Hepatocyte (in vitro differentiated cells): ENCODE data around the gene ZMYND19. TPM values are rescaled to one million over a fixed set of nuclear protein-coding genes. Genes with fewer than 3 reads are reported as not detected.

Experiments
- DNase-seq: peaks from one replicate; pipeline ENCODE4 v3.0.0-alpha.2; 2016; ENCODE audit warnings: low spot score
- H2AFZ ChIP-seq: fragments of 200-600 bp; sonication (generic); 2 replicates; pipeline ENCODE4 v1.6.0; 2016; ENCODE audit warnings: antibody characterized with exemption, mild to moderate bottlenecking
- H3K27ac ChIP-seq: fragments of 200-600 bp; sonication (generic); 2 replicates; pipeline ENCODE4 v1.5.1; 2016; ENCODE audit warnings: mild to moderate bottlenecking
- H3K27me3 ChIP-seq: fragments of 200-600 bp; sonication (generic); 2 replicates; pipeline ENCODE4 v1.6.1; 2016
- H3K36me3 ChIP-seq: fragments of 200-600 bp; sonication (generic); replicated peaks from 2 replicates; pipeline ENCODE4 v1.5.1; 2016; ENCODE audit warnings: low read depth; ENCODE audit not compliant: insufficient read depth
- H3K4me1 ChIP-seq: fragments of 200-600 bp; sonication (generic); 2 replicates; pipeline ENCODE4 v1.5.1; 2016; ENCODE audit warnings: mild to moderate bottlenecking, moderate library complexity; ENCODE audit not compliant: insufficient read depth
- H3K4me2 ChIP-seq: fragments of 200-600 bp; sonication (generic); 2 replicates; pipeline ENCODE4 v1.6.0; 2016
- H3K4me3 ChIP-seq: fragments of 200-600 bp; sonication (generic); 2 replicates; pipeline ENCODE4 v1.5.1; 2016; ENCODE audit warnings: mild to moderate bottlenecking
- H3K79me2 ChIP-seq: fragments of 200-600 bp; sonication (generic); 2 replicates; pipeline ENCODE4 v1.6.0; 2017; ENCODE audit warnings: mild to moderate bottlenecking
- H3K9me2 ChIP-seq: fragments of 200-600 bp; sonication (generic); replicated peaks from 2 replicates; pipeline ENCODE4 v1.6.0; 2017; ENCODE audit warnings: mild to moderate bottlenecking; ENCODE audit not compliant: insufficient read depth
- H3K9me3 ChIP-seq: fragments of 200-600 bp; sonication (generic); 2 replicates; pipeline ENCODE4 v1.5.1; 2016; ENCODE audit warnings: low read depth, mild to moderate bottlenecking
- H4K20me1 ChIP-seq: fragments of 200-600 bp; sonication (generic); 2 replicates; pipeline ENCODE4 v1.6.0; 2016; ENCODE audit warnings: mild to moderate bottlenecking; ENCODE audit not compliant: insufficient read depth, poor library complexity, severe bottlenecking
- CTCF ChIP-seq: fragments of 200-600 bp; sonication (generic); IDR thresholded peaks from 2 replicates; pipeline ENCODE4 v1.5.1; 2016; ENCODE audit warnings: antibody characterized with exemption, mild to moderate bottlenecking; ENCODE audit not compliant: poor library complexity
- EZH2 ChIP-seq: fragments of 200-600 bp; sonication (generic); IDR thresholded peaks from 2 replicates; pipeline ENCODE4 v1.6.1; 2016; ENCODE audit warnings: antibody characterized with exemption, mild to moderate bottlenecking, borderline replicate concordance
- EZH2phosphoT487 ChIP-seq: fragments of 200-600 bp; sonication (generic); IDR thresholded peaks from one replicate; pipeline ENCODE4 v1.6.1; 2018; ENCODE audit warnings: antibody characterized with exemption, mild to moderate bottlenecking, low read depth, moderate library complexity; ENCODE audit not compliant: unreplicated experiment, severe bottlenecking
- WGBS: methylation state at CpG from one replicate; pipeline ENCODE4 v1.1.6; 2016; ENCODE audit warnings: low lambda C conversion rate; ENCODE audit errors: missing lambda C conversion rate; 5-methylcytosine and 5-hydroxymethylcytosine counted together
- polyA plus RNA-seq: library from polyadenylated mRNA; unstranded; fragments of >200 nt; fragmentation: Nextera tagmentation; extraction: Ambion mirVana; gene quantifications from 2 replicates; pipeline ENCODE4 v1.2.1, GENCODE V29; 2016
- total RNA-seq: library from RNA; depleted of rRNA; stranded (reverse); fragments of >200 nt; gene quantifications from 2 replicates; pipeline ENCODE4 v1.2.3, GENCODE V29; 2014

The ZMYND19 gene
- total and polyA plus RNA-seq, 2 experiments from 2014 or later = 20.4 to 46.9 TPM

DNA sequence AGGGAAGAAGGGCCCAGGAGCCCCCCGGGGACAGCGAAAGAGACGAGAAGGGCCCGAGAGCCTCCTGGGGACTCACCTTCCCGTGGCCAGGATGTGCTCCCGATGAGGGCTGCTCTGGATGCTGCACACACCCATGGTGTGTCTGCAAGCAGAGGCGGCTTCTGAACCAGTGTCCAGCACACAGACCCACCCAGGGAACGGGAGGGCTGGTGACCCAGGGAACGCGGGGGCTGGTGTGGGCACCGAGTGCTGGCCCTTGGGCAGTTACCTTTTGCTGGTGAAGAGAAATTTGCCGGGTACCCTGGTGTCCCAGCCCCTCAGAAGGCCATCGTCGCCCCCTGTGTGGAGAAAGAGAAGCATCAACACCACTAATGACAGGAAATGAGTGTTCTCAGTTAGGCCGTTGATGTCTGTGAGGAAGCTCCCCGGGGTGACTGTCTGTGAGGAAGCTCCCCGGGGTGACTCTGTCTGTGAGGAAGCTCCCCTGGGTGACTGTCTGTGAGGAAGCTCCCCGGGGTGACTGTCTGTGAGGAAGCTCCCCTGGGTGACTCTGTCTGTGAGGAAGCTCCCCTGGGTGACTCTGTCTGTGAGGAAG lies 25.4 kb downstream of the ZMYND19 start:
- Histone ChIP-seq H4K20me1 (no peaks in the 10 kb centered on the region), H3K27ac (no peak overlapping the region), H3K9me3 (no peaks in the 10 kb centered on the region), H3K4me3 (no peak overlapping the region), H3K36me3 (peaks cover under 1% of the 10 kb centered on the region), H3K4me1 (no peaks in the 10 kb centered on the region), H3K79me2 (no peaks in the 10 kb centered on the region), H3K9me2 (no peaks in the 10 kb centered on the region), H3K27me3 (no peaks in the 10 kb centered on the region), H3K4me2 (no peak overlapping the region), H2AFZ (no peak overlapping the region)
- no peak for DNase-seq
- 96% methylated on average over 16 of the region's 18 CpGs for WGBS
- TF ChIP-seq EZH2phosphoT487 (no peak), EZH2 (no peak), CTCF (no peak)

GRCh38 chr9:137564134-137564533 lies 26.2 kb downstream of the ZMYND19 start:
- Histone ChIP-seq H3K36me3 (peaks cover 3% of the 10 kb centered on the region), H4K20me1 (no peaks in the 10 kb centered on the region), H3K27ac (no peak overlapping the region), H3K4me3 (no peak overlapping the region), H3K4me2 (no peak overlapping the region), H3K27me3 (no peaks in the 10 kb centered on the region), H3K9me3 (no peaks in the 10 kb centered on the region), H3K4me1 (no peaks in the 10 kb centered on the region), H3K79me2 (no peaks in the 10 kb centered on the region), H2AFZ (no peak overlapping the region), H3K9me2 (no peaks in the 10 kb centered on the region)
- WGBS = 95% methylated on average over 10 of the region's 10 CpGs
- no peak for DNase-seq
- no peak for TF ChIP-seq CTCF
- TF ChIP-seq EZH2phosphoT487 = no peak
- TF ChIP-seq EZH2 = no peak

GRCh38 chr9:137558127-137558526 lies 32.2 kb downstream of the ZMYND19 start:
- TF ChIP-seq EZH2 (no peak), EZH2phosphoT487 (no peak), CTCF (no peak)

More at GRCh38 chr9:137558127-137558526, 32.2 kb downstream of the ZMYND19 start:
- no peaks in the 10 kb centered on the region for H3K27me3 ChIP-seq
- H3K4me2 ChIP-seq = no peak overlapping the region
- no peak overlapping the region for H2AFZ ChIP-seq
- H3K4me3 ChIP-seq = no peak overlapping the region
- no peaks in the 10 kb centered on the region for H3K79me2 ChIP-seq
- no peak overlapping the region for H3K27ac ChIP-seq
- no peaks in the 10 kb centered on the region for H3K9me3 ChIP-seq
- no peak for DNase-seq
- H3K9me2 ChIP-seq = no peaks in the 10 kb centered on the region
- no peaks in the 10 kb centered on the region for H3K4me1 ChIP-seq
- H4K20me1 ChIP-seq = no peaks in the 10 kb centered on the region
- WGBS = 98% methylated on average over 4 of the region's 4 CpGs
- peaks cover 3% of the 10 kb centered on the region for H3K36me3 ChIP-seq
